Measurements from ENCODE around the gene CMC4. TPM values are rescaled to one million over a fixed set of nuclear protein-coding genes. Genes with fewer than 3 reads are reported as not detected.

CMC4 gene, protein sequence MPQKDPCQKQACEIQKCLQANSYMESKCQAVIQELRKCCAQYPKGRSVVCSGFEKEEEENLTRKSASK
- total RNA-seq (11.8 TPM), polyA plus RNA-seq (20.1 TPM)

- 2% methylated on average over 78 of the region's 81 CpGs for WGBS
- Histone ChIP-seq H3K36me3 (ENCODE audit: insufficient read depth) (no peaks in the 10 kb centered on the region), H3K4me3 (ENCODE audit: low read depth, low read length) (peak within 1 kb of the TSS; percentile 56), H3K4me1 (ENCODE audit: insufficient read depth) (no peaks in the 10 kb centered on the region), H3K27ac (ENCODE audit: low read depth) (peak within 1 kb of the TSS; percentile 89)
- peak; percentile 46 for DNase-seq (ENCODE audit: extremely low spot score)
Observed at GRCh38 chrX:155070975-155071693, at the start of gene CMC4, which contains the start of the genes BRCC3 and MTCP1. CMC4 (minus strand) TSS chrX:155071136; CDS start chrX:155064023, 7,113 bp downstream. BRCC3 (plus strand) TSS chrX:155071508; CDS start chrX:155071528, 20 bp downstream. MTCP1 (minus strand) TSS chrX:155071136; CDS start chrX:155066010, 5,126 bp downstream.

DNA sequence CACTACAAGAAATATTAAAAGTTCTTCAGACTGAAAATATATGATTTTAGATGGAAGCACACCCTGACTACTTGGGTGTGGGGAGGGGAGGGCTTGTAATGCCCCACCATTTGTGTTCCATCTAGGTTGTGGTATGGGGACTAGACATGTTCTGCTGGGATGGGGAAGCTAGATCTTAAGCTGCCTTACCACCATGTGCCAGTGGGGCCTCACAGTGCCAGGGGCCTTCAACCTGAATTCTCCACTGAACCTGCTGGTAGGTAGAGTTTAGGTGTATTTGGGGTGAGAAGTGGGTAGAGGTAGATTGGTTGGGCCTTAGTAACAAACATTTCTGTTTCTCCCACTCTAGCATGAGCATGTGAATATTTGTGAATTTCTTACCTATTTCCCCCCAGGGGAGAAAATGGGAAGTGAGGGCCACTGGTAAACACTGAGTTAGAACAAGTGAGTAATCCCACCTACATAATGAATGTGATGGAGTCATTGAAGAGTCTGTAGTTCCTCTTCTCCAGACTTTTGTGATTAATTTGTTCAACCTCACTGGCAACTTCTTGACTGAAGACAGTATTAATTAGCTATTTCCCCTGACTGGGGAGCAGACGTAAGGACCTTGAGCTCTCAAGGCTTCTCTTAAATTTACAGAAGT lies 44.4 kb upstream of the CMC4 start:
- DNase-seq (ENCODE audit: extremely low spot score), result no peak
- H3K4me3 ChIP-seq (ENCODE audit: low read depth, low read length), result no peak overlapping the region
- no peaks in the 10 kb centered on the region for H3K4me1 ChIP-seq (ENCODE audit: insufficient read depth)
- no peak overlapping the region for H3K27ac ChIP-seq (ENCODE audit: low read depth)
- H3K36me3 ChIP-seq (ENCODE audit: insufficient read depth), result no peaks in the 10 kb centered on the region
- 98% methylated on average over 1 of the region's 1 CpG for WGBS

GRCh38 chrX:155113097-155113496 lies 42.2 kb upstream of the CMC4 start:
- no peak overlapping the region for H3K4me3 ChIP-seq (ENCODE audit: low read depth, low read length)
- WGBS, result 99% methylated on average over 4 of the region's 4 CpGs
- peaks cover 1% of the 10 kb centered on the region for H3K36me3 ChIP-seq (ENCODE audit: insufficient read depth)
- H3K4me1 ChIP-seq (ENCODE audit: insufficient read depth), result no peaks in the 10 kb centered on the region
- H3K27ac ChIP-seq (ENCODE audit: low read depth), result no peak overlapping the region
- DNase-seq (ENCODE audit: extremely low spot score), result no peak

DNA sequence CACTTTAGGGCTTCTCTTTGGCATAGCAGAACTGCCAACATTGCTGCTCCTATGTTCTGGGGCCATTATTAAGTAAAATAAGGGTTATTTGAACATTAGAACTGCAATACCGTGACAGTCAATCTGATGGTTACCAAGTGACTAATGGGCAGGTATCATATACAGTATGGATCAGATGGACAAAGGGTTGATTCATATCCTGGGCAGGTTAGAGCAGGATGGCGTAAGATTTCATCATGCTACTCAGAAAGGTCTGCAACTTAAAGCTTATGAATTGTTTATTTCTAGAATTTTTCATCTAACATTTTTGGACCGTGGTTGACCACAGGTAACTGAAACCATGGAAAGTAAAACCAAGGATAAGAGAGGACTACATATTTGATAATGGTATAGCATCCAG lies 41.2 kb upstream of the CMC4 start:
- no peak for DNase-seq (ENCODE audit: extremely low spot score)
- no peaks in the 10 kb centered on the region for H3K4me1 ChIP-seq (ENCODE audit: insufficient read depth)
- H3K27ac ChIP-seq (ENCODE audit: low read depth), result no peak overlapping the region
- H3K36me3 ChIP-seq (ENCODE audit: insufficient read depth), result peaks cover 1% of the 10 kb centered on the region
- WGBS, result 92% methylated on average over 3 of the region's 3 CpGs
- no peak overlapping the region for H3K4me3 ChIP-seq (ENCODE audit: low read depth, low read length)

DNA sequence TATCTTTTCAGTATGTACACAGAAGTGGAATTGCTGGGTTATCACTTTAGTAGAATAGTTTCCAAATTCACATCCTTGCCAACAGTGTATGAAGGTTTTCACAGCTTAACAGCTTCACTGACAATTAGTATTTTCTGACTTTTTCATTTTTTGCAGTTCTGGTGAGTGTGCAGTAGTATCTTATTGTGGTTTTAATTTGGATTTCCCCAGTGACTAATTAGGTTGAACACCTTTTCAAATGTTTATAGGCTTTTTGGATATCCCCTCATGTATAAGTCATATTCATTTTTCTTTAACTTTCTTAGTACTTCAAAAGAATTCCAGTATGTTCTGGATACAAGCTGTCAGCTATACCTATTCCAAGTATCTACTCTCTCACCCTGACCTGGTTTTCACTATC lies 37.5 kb upstream of the CMC4 start:
- Histone ChIP-seq H3K4me3 (ENCODE audit: low read depth, low read length) (no peak overlapping the region), H3K27ac (ENCODE audit: low read depth) (no peak overlapping the region), H3K36me3 (ENCODE audit: insufficient read depth) (peaks cover 1% of the 10 kb centered on the region), H3K4me1 (ENCODE audit: insufficient read depth) (no peaks in the 10 kb centered on the region)
- no peak for DNase-seq (ENCODE audit: extremely low spot score)

DNA sequence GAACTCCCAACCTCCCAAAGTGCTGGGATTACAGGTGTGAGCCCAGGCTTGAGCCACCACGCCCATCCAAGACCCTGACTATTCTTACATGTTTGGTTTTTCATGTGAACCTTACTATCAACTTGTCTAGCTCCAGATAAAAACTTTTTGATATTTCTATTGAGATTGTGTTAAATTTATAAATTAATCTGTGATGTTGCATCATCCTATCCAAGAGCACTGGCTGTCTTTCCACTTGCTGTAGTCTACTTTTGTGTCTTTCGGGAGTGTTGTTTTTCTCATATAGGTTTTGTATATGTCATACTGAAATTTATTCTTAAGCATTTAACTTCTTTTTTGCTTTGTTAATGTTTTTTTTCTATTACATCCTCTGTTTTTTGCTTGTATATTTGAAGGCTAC lies 35.0 kb upstream of the CMC4 start:
- no peak overlapping the region for H3K27ac ChIP-seq (ENCODE audit: low read depth)
- H3K36me3 ChIP-seq (ENCODE audit: insufficient read depth), result peaks cover 1% of the 10 kb centered on the region
- WGBS, result 98% methylated on average over 2 of the region's 2 CpGs
- H3K4me1 ChIP-seq (ENCODE audit: insufficient read depth), result no peaks in the 10 kb centered on the region
- H3K4me3 ChIP-seq (ENCODE audit: low read depth, low read length), result no peak overlapping the region
- no peak for DNase-seq (ENCODE audit: extremely low spot score)

DNA sequence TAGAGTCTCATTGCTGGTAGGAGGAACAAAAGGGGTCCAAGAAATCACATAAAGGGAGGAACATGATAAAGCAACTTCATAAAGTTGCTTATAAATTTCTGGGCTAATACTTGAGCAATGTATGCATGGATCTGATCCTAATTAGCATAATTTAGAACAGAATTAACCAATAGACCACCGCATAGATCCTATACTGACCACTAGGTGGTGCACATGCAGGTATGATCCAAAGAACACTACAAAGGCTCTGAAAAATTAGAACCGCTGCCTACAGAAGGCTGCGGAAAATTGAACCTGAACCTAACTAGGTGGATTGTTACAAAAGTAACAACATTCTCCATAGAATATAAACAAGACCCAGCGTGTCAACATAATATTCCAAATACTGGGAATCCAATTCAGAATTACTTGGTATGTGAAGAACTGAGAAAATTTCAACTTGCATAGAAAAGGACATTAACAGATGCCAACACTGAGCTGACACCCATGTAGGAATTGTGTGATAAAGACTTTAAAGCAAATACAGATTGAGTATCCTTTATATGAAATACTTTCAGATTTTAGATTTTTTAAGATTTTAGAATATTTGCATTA lies 23.6 kb upstream of the CMC4 start:
- 34% methylated on average over 4 of the region's 4 CpGs for WGBS
- no peak for DNase-seq (ENCODE audit: extremely low spot score)
- Histone ChIP-seq H3K27ac (ENCODE audit: low read depth) (no peak overlapping the region), H3K4me3 (ENCODE audit: low read depth, low read length) (no peak overlapping the region), H3K4me1 (ENCODE audit: insufficient read depth) (no peaks in the 10 kb centered on the region), H3K36me3 (ENCODE audit: insufficient read depth) (no peaks in the 10 kb centered on the region)

DNA sequence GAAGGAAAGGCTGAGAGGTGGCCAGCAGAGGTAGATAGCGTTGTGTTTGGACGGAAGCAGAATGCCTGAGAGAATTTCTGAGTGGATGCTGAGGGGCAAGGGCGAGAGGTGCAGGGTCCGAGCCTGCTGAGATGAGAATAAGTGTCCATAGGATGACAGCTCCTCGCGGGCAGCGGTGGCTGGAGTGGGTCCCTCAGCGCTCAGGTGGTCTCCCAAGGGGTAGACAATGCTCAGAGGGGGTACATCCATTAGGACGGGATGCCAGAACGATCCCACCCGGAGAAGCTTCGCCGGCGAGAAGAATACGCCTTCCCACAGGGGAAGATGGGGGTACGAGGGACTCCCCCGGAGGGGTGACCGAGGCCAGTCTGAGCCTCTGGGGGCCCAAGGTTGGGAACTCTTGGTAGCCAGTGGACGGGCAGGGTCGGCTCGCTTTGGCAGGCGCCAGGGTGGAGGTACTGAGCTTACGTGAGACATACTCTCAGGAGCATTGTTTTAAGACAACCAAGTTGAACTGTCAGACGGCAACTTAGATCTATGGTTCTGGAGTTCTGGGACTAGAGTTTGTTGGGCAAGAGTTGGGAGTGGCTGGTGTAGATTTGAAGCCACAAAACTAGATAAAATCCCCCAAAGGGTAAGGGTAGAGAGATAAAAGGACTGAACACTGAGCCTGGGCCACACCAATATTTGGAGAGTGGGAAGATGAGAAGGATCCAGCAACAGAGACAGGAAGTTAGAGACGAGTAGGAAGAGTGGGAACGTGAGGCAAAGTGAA lies 16.2 kb upstream of the CMC4 start:
- DNase-seq (ENCODE audit: extremely low spot score), result no peak
- H3K4me1 ChIP-seq (ENCODE audit: insufficient read depth), result no peaks in the 10 kb centered on the region
- no peak overlapping the region for H3K27ac ChIP-seq (ENCODE audit: low read depth)
- H3K36me3 ChIP-seq (ENCODE audit: insufficient read depth), result no peaks in the 10 kb centered on the region
- no peak overlapping the region for H3K4me3 ChIP-seq (ENCODE audit: low read depth, low read length)
- 96% methylated on average over 26 of the region's 26 CpGs for WGBS

DNA sequence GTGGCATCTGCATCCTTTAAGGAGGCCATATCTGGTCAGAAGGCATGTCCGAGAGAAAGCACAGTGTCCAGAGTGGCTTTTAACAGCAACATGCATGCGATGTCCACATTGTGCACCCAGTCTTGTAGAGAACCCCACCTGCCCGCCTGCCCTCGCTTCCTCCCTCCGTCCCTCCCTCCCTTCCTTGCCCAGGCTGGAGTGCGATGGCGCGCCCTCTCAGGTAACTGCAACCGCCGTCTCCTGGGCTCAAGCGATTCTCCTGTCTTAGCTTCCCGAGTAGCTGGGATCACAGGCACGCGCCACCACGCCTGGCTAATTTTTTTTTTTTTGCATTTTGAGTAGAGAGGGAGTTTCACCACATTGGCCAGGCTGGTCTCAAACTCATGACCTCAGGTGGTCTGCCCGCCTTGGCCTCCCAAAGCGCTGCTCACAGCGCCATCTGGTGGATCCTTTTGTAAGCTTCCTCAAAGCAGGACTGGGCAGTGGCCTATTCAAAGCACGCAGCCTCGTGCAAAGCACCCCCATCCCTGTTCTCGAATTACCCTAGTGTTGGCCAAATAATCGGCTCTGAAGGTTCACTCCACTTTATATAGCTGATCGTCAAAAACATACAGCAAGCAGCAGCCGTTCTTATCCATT lies 15.4 kb upstream of the CMC4 start:
- no peak for DNase-seq (ENCODE audit: extremely low spot score)

DNA sequence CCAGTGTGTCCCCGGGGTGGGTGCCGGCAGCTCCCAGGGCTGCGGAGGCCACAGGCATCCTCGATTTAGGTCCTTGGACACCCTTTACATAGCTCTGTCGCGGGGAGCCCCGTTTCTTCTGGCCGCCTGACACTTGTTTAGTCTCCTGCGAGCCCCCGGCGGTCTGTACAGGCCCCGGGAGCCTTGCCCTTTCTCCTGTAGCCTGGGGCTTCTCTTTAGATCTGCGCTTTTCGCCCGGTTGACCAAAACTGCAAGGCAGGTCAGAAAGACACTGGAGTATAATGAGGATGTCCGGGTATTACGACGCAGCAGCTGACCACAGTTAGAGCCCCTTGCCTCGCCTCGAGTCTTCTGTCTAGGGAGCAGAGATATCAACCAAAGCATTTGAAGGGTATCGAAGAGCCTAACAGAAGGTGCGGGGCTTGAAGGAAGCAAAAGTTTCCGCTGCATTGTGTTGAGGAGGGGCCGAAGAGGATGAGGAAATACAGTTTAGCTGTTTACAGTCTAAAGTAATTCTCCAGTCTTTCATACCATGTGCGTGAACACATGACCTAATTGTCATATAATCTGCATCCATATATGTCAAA lies 851 bp upstream of the CMC4 start:
- H3K27ac ChIP-seq (ENCODE audit: low read depth), result peak overlapping the region; percentile 67
- under 1% methylated on average over 25 of the region's 25 CpGs for WGBS
- no peaks in the 10 kb centered on the region for H3K4me1 ChIP-seq (ENCODE audit: insufficient read depth)
- no peak for DNase-seq (ENCODE audit: extremely low spot score)
- H3K4me3 ChIP-seq (ENCODE audit: low read depth, low read length), result peak overlapping the region; percentile 55
- H3K36me3 ChIP-seq (ENCODE audit: insufficient read depth), result no peaks in the 10 kb centered on the region

More for the DNA sequence above, 15.4 kb upstream of the CMC4 start:
- 84% methylated on average over 24 of the region's 24 CpGs for WGBS
- Histone ChIP-seq H3K27ac (ENCODE audit: low read depth) (no peak overlapping the region), H3K36me3 (ENCODE audit: insufficient read depth) (no peaks in the 10 kb centered on the region), H3K4me3 (ENCODE audit: low read depth, low read length) (no peak overlapping the region), H3K4me1 (ENCODE audit: insufficient read depth) (no peaks in the 10 kb centered on the region)

DNA sequence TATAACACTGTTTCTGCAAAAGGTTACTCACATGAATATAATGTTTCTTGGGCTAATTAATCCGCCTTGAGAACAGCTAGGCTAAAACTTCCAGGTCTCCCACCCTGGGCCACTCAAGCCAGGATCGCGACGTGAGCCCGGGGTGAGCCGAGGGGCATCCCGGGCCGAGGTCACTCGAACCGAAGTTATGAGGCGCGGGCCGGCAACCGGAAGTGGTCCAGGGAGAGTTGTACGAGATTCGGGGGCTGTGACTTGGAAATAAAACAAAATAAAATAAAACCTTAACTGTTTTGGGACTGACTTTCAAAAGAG lies 317 bp downstream of the CMC4 start:
- DNase-seq (ENCODE audit: extremely low spot score), result no peak
- under 1% methylated on average over 16 of the region's 16 CpGs for WGBS
- no peaks in the 10 kb centered on the region for H3K4me1 ChIP-seq (ENCODE audit: insufficient read depth)

GRCh38 chrX:155070038-155070437 lies 898 bp downstream of the CMC4 start:
- Histone ChIP-seq H3K4me3 (ENCODE audit: low read depth, low read length) (peak overlapping the region; percentile 56), H3K27ac (ENCODE audit: low read depth) (no peak overlapping the region), H3K4me1 (ENCODE audit: insufficient read depth) (no peaks in the 10 kb centered on the region), H3K36me3 (ENCODE audit: insufficient read depth) (no peaks in the 10 kb centered on the region)
- no peak for DNase-seq (ENCODE audit: extremely low spot score)
- 9% methylated on average over 12 of the region's 12 CpGs for WGBS

More for the DNA sequence above, 317 bp downstream of the CMC4 start:
- Histone ChIP-seq H3K27ac (ENCODE audit: low read depth) (peak overlapping the region; percentile 89), H3K36me3 (ENCODE audit: insufficient read depth) (no peaks in the 10 kb centered on the region), H3K4me3 (ENCODE audit: low read depth, low read length) (peak overlapping the region; percentile 56)

- 100% methylated on average over 1 of the region's 1 CpG for WGBS
- DNase-seq (ENCODE audit: extremely low spot score), result no peak
- Histone ChIP-seq H3K36me3 (ENCODE audit: insufficient read depth) (no peaks in the 10 kb centered on the region), H3K4me1 (ENCODE audit: insufficient read depth) (no peaks in the 10 kb centered on the region), H3K4me3 (ENCODE audit: low read depth, low read length) (no peak overlapping the region), H3K27ac (ENCODE audit: low read depth) (no peak overlapping the region)
Observed at GRCh38 chrX:155069414-155069813, 1.5 kb downstream of the CMC4 start.

All from urinary bladder (tissue), 4 donors.